SK-N-SH (cell line): ENCODE data around the gene ZNF609. TPM values are rescaled to one million over a fixed set of nuclear protein-coding genes. Genes with fewer than 3 reads are reported as not detected.

Experiments
- CTCF ChIA-PET: fragments of 300-600, 350-600 bp; formaldehyde crosslinking; extraction: SDS; loops from one replicate; lab custom pipeline; 2021; lab: Yijun Ruan, JAX
- POLR2A ChIA-PET: fragments of 350-600 bp; sonication (Branson Sonifier 250); formaldehyde crosslinking; extraction: SDS; loops from one replicate; lab custom pipeline; 2020; ENCODE audit warnings: antibody characterized with exemption, inconsistent platforms; lab: Yijun Ruan, JAX
- DNase-seq: peaks from one replicate; pipeline ENCODE4 v3.0.0; 2012
- H2AFZ ChIP-seq: fragments of 200-600 bp; sonication (generic); 2 replicates; pipeline ENCODE4 v1.8.1; 2016; ENCODE audit warnings: antibody characterized with exemption, mild to moderate bottlenecking, low read depth
- H3F3A ChIP-seq: fragments of 200-600 bp; sonication (generic); replicated peaks from 2 replicates; pipeline ENCODE3; 2016; ENCODE audit warnings: antibody characterized with exemption, mild to moderate bottlenecking; ENCODE audit not compliant: insufficient read depth
- H3K27ac ChIP-seq, 2 experiments: fragments of 200-500 bp in 1 of 2; fragments of 200-600 bp in 1 of 2; sonication (Bioruptor generic) in 1 of 2; sonication (generic), shearing (Covaris generic) in 1 of 2; 2 replicates each; pipeline versions ENCODE4 v1.5.1 to v1.6.1; 2014 to 2016; ENCODE audit warnings: low read depth in 2 of 2, inconsistent platforms in 1 of 2, low read length in 1 of 2, mild to moderate bottlenecking in 1 of 2, mixed read lengths in 1 of 2
- H3K27me3 ChIP-seq: fragments of 200-600 bp; sonication (generic), shearing (Covaris generic); 2 replicates; pipeline ENCODE4 v1.6.1; 2016; ENCODE audit warnings: mixed run types; ENCODE audit not compliant: insufficient read depth
- H3K36me3 ChIP-seq, 2 experiments: fragments of 200-500 bp in 1 of 2; fragments of 200-600 bp in 1 of 2; sonication (Bioruptor generic) in 1 of 2; sonication (generic) in 1 of 2; replicated peaks in 1 of 2; 2 replicates each; pipeline versions ENCODE3 to v1.5.1; 2014 to 2016; ENCODE audit warnings: low read length in 1 of 2, mild to moderate bottlenecking in 1 of 2; ENCODE audit not compliant: insufficient read depth in 2 of 2, control insufficient read depth in 1 of 2
- H3K4me1 ChIP-seq, 2 experiments: fragments of 200-500 bp in 1 of 2; fragments of 200-600 bp in 1 of 2; sonication (Bioruptor generic) in 1 of 2; sonication (generic), shearing (Covaris generic) in 1 of 2; 2 replicates each; pipeline versions ENCODE4 v1.5.1 to v1.6.1; 2014 to 2016; ENCODE audit warnings: low read depth in 1 of 2, low read length in 1 of 2, mixed run types in 1 of 2; ENCODE audit not compliant: insufficient read depth in 2 of 2, control insufficient read depth in 1 of 2
- H3K4me2 ChIP-seq: fragments of 200-600 bp; sonication (generic), shearing (Covaris generic); 2 replicates; pipeline ENCODE4 v1.6.1; 2017; ENCODE audit warnings: mixed run types
- H3K4me3 ChIP-seq, 2 experiments: fragments of 200-500 bp in 1 of 2; fragments of 200-600 bp in 1 of 2; sonication (Bioruptor generic) in 1 of 2; sonication (generic), shearing (Covaris generic) in 1 of 2; 2 replicates each; pipeline versions ENCODE4 v1.5.1 to v1.8.1; 2014 to 2016; ENCODE audit warnings: low read depth in 2 of 2, inconsistent platforms in 1 of 2, low read length in 1 of 2, mild to moderate bottlenecking in 1 of 2, mixed read lengths in 1 of 2, moderate library complexity in 1 of 2
- H3K79me2 ChIP-seq: fragments of 200-600 bp; sonication (generic); 2 replicates; pipeline ENCODE4 v1.8.1; 2017; ENCODE audit warnings: mild to moderate bottlenecking; ENCODE audit not compliant: insufficient read depth
- H3K9ac ChIP-seq: fragments of 200-600 bp; sonication (generic); 2 replicates; pipeline ENCODE4 v1.6.1; 2017; ENCODE audit warnings: mixed run types
- H3K9me2 ChIP-seq: fragments of 200-600 bp; sonication (generic); 2 replicates; pipeline ENCODE4 v1.6.1; 2017; ENCODE audit warnings: mixed run types
- H3K9me3 ChIP-seq: fragments of 200-600 bp; sonication (generic); 2 replicates; pipeline ENCODE4 v1.6.1; 2017; ENCODE audit warnings: mixed run types, mild to moderate bottlenecking, moderate library complexity
- H4K20me1 ChIP-seq: fragments of 200-600 bp; sonication (generic); 2 replicates; pipeline ENCODE4 v1.6.1; 2017; ENCODE audit warnings: mild to moderate bottlenecking, mixed run types; ENCODE audit not compliant: insufficient read depth
- EZH2phosphoT487 ChIP-seq: fragments of 200-600 bp; sonication (generic); IDR thresholded peaks from 2 replicates; pipeline ENCODE4 v1.6.1; 2017; ENCODE audit warnings: low read depth, mixed run types, mild to moderate bottlenecking, antibody characterized with exemption, moderate library complexity, borderline replicate concordance
- GABPA ChIP-seq: IDR thresholded peaks from 2 replicates; pipeline ENCODE4 v1.4.0; 2012; ENCODE audit warnings: low read depth, mild to moderate bottlenecking
- JUND ChIP-seq: IDR thresholded peaks from 2 replicates; pipeline ENCODE4 v1.4.0; 2012
- MEF2A ChIP-seq: IDR thresholded peaks from 2 replicates; pipeline ENCODE4 v1.4.0; 2012; ENCODE audit warnings: low read depth, borderline replicate concordance
- NRF1 ChIP-seq: IDR thresholded peaks from 2 replicates; pipeline ENCODE4 v1.6.1; 2012; ENCODE audit warnings: low read depth, mild to moderate bottlenecking, low read length
- PBX3 ChIP-seq: IDR thresholded peaks from 2 replicates; pipeline ENCODE4; 2012
- RXRA ChIP-seq: IDR thresholded peaks from 2 replicates; pipeline ENCODE4 v1.4.0; 2012; ENCODE audit warnings: low read depth, mild to moderate bottlenecking, borderline replicate concordance
- SIN3A ChIP-seq: IDR thresholded peaks from 2 replicates; pipeline ENCODE4 v1.6.1; 2012; ENCODE audit warnings: low read depth, mild to moderate bottlenecking, low read length, moderate library complexity, borderline replicate concordance
- SMC3 ChIP-seq: IDR thresholded peaks from 2 replicates; pipeline ENCODE4 v1.6.1; 2012; ENCODE audit warnings: low read depth, low read length, improper control_type of control experiment
- TAF1 ChIP-seq: IDR thresholded peaks from 2 replicates; pipeline ENCODE4 v1.6.1; 2012; ENCODE audit warnings: low read depth, mild to moderate bottlenecking, low read length, moderate library complexity, borderline replicate concordance
- TCF12 ChIP-seq: IDR thresholded peaks from 2 replicates; pipeline ENCODE4 v1.4.0; 2012
- USF1 ChIP-seq: IDR thresholded peaks from 2 replicates; pipeline ENCODE4 v1.4.0; 2012; ENCODE audit warnings: low read depth, borderline replicate concordance
- YY1 ChIP-seq: IDR thresholded peaks from 2 replicates; pipeline ENCODE4 v1.4.0; 2012; ENCODE audit warnings: low read depth, mild to moderate bottlenecking
- WGBS: methylation state at CpG from one replicate; pipeline ENCODE4 v1.1.6; 2017; ENCODE audit warnings: low lambda C conversion rate; 5-methylcytosine and 5-hydroxymethylcytosine counted together
- polyA plus RNA-seq, 3 experiments: library from polyadenylated mRNA; depleted of rRNA; stranded (reverse); fragments of >200 nt; gene quantifications; 2 replicates each; pipeline ENCODE4 v1.2.3, GENCODE V29; 2012
- TF ChIP-seq, protein P1 (sequence below): fragments of 150-350 bp; IDR thresholded peaks from 2 replicates; pipeline ENCODE4 v1.6.1; 2017; ENCODE audit warnings: antibody characterized with exemption, low read length, low read depth, borderline replicate concordance
- TF ChIP-seq, protein P2 (sequence below): IDR thresholded peaks from 2 replicates; pipeline ENCODE4 v1.4.0; 2012; ENCODE audit warnings: low read depth, borderline replicate concordance

The ZNF609 gene
- polyA plus RNA-seq, 1 of the 3 experiments (the other 2 are of a cell fraction), result 12.6 TPM

GRCh38 chr15:64503197-64503596 lies 42.8 kb downstream of the ZNF609 start:
- no peak overlapping the region for H2AFZ ChIP-seq
- ChIA-PET CTCF (interaction anchor here (1.1 kb wide), 2 partner anchors 14 to 183 kb away, joined by 3 to 5 read pairs; no protein-coding TSS in a partner anchor), POLR2A (interaction anchor here (1.2 kb wide), 1 partner anchor 43 kb away, joined by 3 read pairs; no protein-coding TSS in a partner anchor)
- peak overlapping the region in 1 of 2 experiments; percentile 77; a peak in 3 of 4 replicates for H3K27ac ChIP-seq
- H3K4me2 ChIP-seq, result peak overlapping the region; percentile 51
- WGBS, result 55% methylated on average over 4 of the region's 4 CpGs
- H4K20me1 ChIP-seq, result peaks cover 46% of the 10 kb centered on the region
- TF ChIP-seq TAF1 (no peak), YY1 (no peak), USF1 (no peak), JUND (0 out of 2 replicates have a peak, but pooled peaks have one; percentile 24), TCF12 (peak; percentile 40; the same call in 1 of the 2 replicates), SIN3A (0 out of 2 replicates have a peak, but pooled peaks have one; percentile 35), PBX3 (peak; percentile 89), RXRA (no peak; the same call in 1 of the 2 replicates), SMC3 (no peak)
- TF ChIP-seq, protein P1, sequence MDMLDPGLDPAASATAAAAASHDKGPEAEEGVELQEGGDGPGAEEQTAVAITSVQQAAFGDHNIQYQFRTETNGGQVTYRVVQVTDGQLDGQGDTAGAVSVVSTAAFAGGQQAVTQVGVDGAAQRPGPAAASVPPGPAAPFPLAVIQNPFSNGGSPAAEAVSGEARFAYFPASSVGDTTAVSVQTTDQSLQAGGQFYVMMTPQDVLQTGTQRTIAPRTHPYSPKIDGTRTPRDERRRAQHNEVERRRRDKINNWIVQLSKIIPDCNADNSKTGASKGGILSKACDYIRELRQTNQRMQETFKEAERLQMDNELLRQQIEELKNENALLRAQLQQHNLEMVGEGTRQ, result no peak
- H3K9me3 ChIP-seq, result no peaks in the 10 kb centered on the region
- peaks cover 23 to 46% of the 10 kb centered on the region in 2 experiments for H3K4me1 ChIP-seq
- no peak overlapping the region for H3K4me3 ChIP-seq
- H3F3A ChIP-seq, result peaks cover 20% of the 10 kb centered on the region
- H3K36me3 ChIP-seq, result peaks cover 16 to 37% of the 10 kb centered on the region in 2 experiments
- peak overlapping the region; percentile 27; the same call in 1 of the 2 replicates for H3K9ac ChIP-seq
- H3K27me3 ChIP-seq, result no peaks in the 10 kb centered on the region
- H3K9me2 ChIP-seq, result no peaks in the 10 kb centered on the region
- DNase-seq, result no peak
- H3K79me2 ChIP-seq, result peaks cover 90% of the 10 kb centered on the region

- Histone ChIP-seq H3K4me3 (no peak overlapping the region), H3K9ac (no peak overlapping the region), H3K4me1 (peaks cover 23 to 46% of the 10 kb centered on the region in 2 experiments), H4K20me1 (peaks cover 46% of the 10 kb centered on the region), H3K36me3 (peaks cover 16 to 37% of the 10 kb centered on the region in 2 experiments), H3F3A (peaks cover 20% of the 10 kb centered on the region), H3K79me2 (peaks cover 90% of the 10 kb centered on the region), H3K9me3 (no peaks in the 10 kb centered on the region), H3K27me3 (no peaks in the 10 kb centered on the region), H3K9me2 (no peaks in the 10 kb centered on the region), H3K27ac (peak overlapping the region; percentile 25 to 77), H2AFZ (no peak overlapping the region), H3K4me2 (peak overlapping the region; percentile 51; the same call in 1 of the 2 replicates)
- POLR2A ChIA-PET, result interaction anchor here (1.2 kb wide), 1 partner anchor 44 kb away, joined by 3 read pairs; no protein-coding TSS in a partner anchor
- DNase-seq, result no peak
- 89% methylated on average over 1 of the region's 1 CpG for WGBS
- CTCF ChIA-PET, result interaction anchor here (1.1 kb wide), 2 partner anchors 14 to 183 kb away, joined by 3 to 5 read pairs; no protein-coding TSS in a partner anchor
- TF ChIP-seq MEF2A (no peak), NRF1 (no peak), EZH2phosphoT487 (no peak), GABPA (no peak)
- TF ChIP-seq, protein P2, sequence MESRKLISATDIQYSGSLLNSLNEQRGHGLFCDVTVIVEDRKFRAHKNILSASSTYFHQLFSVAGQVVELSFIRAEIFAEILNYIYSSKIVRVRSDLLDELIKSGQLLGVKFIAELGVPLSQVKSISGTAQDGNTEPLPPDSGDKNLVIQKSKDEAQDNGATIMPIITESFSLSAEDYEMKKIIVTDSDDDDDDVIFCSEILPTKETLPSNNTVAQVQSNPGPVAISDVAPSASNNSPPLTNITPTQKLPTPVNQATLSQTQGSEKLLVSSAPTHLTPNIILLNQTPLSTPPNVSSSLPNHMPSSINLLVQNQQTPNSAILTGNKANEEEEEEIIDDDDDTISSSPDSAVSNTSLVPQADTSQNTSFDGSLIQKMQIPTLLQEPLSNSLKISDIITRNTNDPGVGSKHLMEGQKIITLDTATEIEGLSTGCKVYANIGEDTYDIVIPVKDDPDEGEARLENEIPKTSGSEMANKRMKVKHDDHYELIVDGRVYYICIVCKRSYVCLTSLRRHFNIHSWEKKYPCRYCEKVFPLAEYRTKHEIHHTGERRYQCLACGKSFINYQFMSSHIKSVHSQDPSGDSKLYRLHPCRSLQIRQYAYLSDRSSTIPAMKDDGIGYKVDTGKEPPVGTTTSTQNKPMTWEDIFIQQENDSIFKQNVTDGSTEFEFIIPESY, result no peak
These were observed 43.3 kb downstream of the ZNF609 start for GRCh38 chr15:64503640-64504039.
